Parathyroid adenoma (tissue), 2 donors: ENCODE results near the gene PABPN1.

ENCODE experiments used
- H2AFZ ChIP-seq: fragments of 300-600 bp; sonication (generic); one replicate; pipeline ENCODE4 v1.7.0; 2017; ENCODE audit warnings: antibody characterized with exemption, mild to moderate bottlenecking
- H3K27ac ChIP-seq: fragments of 300-600 bp; sonication (generic); one replicate; pipeline ENCODE4 v1.7.0; 2017
- H3K27me3 ChIP-seq: fragments of 300-600 bp; sonication (generic); one replicate; pipeline ENCODE4 v1.7.0; 2017; ENCODE audit warnings: low read length; ENCODE audit not compliant: control insufficient read depth, insufficient read depth
- H3K36me3 ChIP-seq: fragments of 300-600 bp; sonication (generic); one replicate; pipeline ENCODE4 v1.7.0; 2017; ENCODE audit warnings: low read length; ENCODE audit not compliant: control insufficient read depth, insufficient read depth
- H3K4me1 ChIP-seq: fragments of 300-600 bp; sonication (generic); one replicate; pipeline ENCODE4 v1.7.0; 2017; ENCODE audit warnings: control low read depth
- H3K4me2 ChIP-seq: fragments of 300-600 bp; sonication (generic); one replicate; pipeline ENCODE4 v1.7.0; 2017; ENCODE audit warnings: low read length
- H3K4me3 ChIP-seq: fragments of 300-600 bp; sonication (generic); one replicate; pipeline ENCODE4 v1.7.0; 2017; ENCODE audit warnings: low read depth, low read length
- H3K79me2 ChIP-seq: fragments of 300-600 bp; sonication (generic); one replicate; pipeline ENCODE4 v1.7.0; 2017; ENCODE audit warnings: control low read depth
- H3K9ac ChIP-seq: fragments of 300-600 bp; sonication (generic); one replicate; pipeline ENCODE4 v1.7.0; 2017; ENCODE audit warnings: mild to moderate bottlenecking
- H3K9me3 ChIP-seq: fragments of 300-600 bp; sonication (generic); one replicate; pipeline ENCODE4 v1.7.0; 2017; ENCODE audit warnings: low read length; ENCODE audit not compliant: control insufficient read depth
- TF ChIP-seq, protein P1 (sequence below): fragments of 300-600 bp; sonication (generic); IDR thresholded peaks from one replicate; pipeline ENCODE4 v1.7.0; 2017; ENCODE audit warnings: antibody characterized with exemption, mild to moderate bottlenecking
- donor health status: primary hyperparathyroidism.

Gene PABPN1

DNA sequence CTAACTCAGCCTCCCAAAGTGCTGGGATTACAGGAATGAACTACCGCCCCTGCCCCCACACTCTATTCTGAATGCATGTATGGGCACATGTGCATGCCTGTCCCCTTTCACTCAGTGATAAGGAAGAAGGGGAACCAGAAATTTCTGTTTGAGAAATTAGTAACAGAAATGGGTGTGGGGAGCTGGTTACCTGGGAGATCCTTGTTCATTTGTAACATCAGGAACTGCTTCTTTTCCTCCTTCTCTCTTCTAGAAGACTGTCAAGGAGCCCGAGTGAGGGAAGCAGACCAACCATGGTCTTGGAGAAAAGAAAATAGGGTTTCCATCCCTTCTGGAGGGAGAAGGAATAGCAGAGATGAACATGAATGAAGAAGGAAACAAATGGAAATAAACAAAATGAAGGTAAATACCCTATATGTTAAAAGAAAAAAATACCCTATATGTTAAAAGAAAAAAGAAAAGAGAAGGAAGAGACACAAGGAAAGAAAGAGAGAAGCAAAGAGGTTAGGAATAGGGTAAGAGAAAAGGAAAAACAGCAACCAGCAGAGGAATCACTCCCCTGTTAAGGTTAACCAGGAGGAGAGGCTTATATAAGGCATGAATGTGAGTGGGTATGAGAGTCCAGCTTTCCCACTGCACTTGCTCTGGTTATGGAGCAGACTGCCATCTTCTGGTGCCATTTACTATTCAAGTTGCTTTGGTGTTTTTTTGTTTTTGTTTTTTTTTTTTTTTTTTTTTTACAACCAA is 21.9 kb upstream of the PABPN1 start:
- H3K9me3 ChIP-seq = no peaks in the 10 kb centered on the region
- no peaks in the 10 kb centered on the region for H3K27me3 ChIP-seq
- H3K79me2 ChIP-seq = no peaks in the 10 kb centered on the region
- H3K4me3 ChIP-seq = no peak overlapping the region
- no peak overlapping the region for H2AFZ ChIP-seq
- no peaks in the 10 kb centered on the region for H3K36me3 ChIP-seq
- no peak overlapping the region for H3K4me2 ChIP-seq
- no peak overlapping the region for H3K9ac ChIP-seq
- peak overlapping the region; percentile 6 for H3K27ac ChIP-seq
- TF ChIP-seq, protein P1, sequence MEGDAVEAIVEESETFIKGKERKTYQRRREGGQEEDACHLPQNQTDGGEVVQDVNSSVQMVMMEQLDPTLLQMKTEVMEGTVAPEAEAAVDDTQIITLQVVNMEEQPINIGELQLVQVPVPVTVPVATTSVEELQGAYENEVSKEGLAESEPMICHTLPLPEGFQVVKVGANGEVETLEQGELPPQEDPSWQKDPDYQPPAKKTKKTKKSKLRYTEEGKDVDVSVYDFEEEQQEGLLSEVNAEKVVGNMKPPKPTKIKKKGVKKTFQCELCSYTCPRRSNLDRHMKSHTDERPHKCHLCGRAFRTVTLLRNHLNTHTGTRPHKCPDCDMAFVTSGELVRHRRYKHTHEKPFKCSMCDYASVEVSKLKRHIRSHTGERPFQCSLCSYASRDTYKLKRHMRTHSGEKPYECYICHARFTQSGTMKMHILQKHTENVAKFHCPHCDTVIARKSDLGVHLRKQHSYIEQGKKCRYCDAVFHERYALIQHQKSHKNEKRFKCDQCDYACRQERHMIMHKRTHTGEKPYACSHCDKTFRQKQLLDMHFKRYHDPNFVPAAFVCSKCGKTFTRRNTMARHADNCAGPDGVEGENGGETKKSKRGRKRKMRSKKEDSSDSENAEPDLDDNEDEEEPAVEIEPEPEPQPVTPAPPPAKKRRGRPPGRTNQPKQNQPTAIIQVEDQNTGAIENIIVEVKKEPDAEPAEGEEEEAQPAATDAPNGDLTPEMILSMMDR = peak; percentile 16
- peaks cover 11% of the 10 kb centered on the region for H3K4me1 ChIP-seq

DNA sequence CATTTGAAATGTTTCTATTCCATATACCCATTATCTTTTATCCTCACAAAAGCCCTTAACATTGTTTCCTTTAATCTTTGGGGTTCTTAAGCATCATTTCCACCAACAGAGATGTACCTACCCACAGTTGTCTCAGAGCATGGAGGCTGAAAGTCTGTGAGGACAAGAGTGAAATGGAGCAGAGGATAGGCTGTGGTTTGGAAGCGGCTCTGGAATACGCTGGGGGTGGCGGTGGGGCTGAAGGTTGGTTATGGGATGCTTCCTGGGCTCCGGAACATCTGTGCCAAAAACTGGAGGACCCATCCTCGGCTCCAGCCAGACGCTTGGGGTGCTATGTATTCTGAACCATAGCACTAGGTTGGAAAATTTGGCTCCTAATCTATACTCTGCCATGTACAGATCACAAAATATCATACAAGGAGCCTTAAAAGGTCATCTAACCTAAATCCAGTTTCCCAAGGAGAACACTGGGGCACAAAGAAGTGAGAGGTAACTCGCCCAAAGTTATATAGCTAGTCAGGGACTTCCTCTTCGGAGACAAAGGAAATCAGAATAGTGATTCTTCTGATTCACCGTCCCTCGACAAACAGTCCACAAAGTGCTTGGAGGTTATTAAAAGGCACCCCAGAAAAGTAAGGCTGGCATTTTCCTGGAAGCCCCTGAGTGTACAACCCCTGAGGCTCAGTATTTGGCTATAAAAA is 21.1 kb upstream of the PABPN1 start:
- Histone ChIP-seq H3K4me1 (peaks cover 10% of the 10 kb centered on the region), H3K4me3 (peak overlapping the region; percentile 70), H3K36me3 (no peaks in the 10 kb centered on the region), H2AFZ (peak overlapping the region; percentile 81), H3K27me3 (no peaks in the 10 kb centered on the region), H3K79me2 (no peaks in the 10 kb centered on the region), H3K9me3 (no peaks in the 10 kb centered on the region), H3K9ac (peak overlapping the region; percentile 55), H3K4me2 (peak overlapping the region; percentile 92), H3K27ac (peak overlapping the region; percentile 96)
- TF ChIP-seq, protein P1 = no peak

DNA sequence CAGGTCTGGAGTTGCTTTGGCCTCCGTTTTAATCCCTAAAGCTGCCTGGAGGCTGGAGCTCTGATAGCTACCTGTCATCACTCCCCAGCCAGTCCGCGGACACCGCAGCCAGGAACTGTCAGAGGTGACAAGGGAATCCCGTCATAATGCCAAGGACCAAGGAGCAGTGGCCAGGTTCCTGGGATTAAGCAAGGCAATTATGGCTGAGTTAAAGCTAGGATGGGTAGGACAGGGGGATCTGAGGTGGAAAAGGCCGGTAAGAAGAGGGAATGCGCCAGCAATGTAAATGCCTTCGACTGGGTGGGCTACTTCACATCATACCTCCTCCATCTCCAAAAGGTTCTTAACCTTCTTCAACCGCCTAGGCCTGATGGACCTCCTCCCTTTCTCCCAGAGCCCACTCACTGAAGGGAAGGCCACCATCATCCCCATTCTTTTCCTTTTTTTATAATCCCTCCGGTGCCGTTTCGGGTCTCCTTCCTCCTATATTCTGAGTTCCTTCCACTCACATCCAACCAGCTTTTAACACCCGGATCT is 20.5 kb upstream of the PABPN1 start:
- Histone ChIP-seq H3K4me1 (peaks cover 8% of the 10 kb centered on the region), H3K9me3 (no peaks in the 10 kb centered on the region), H3K4me2 (peak overlapping the region; percentile 92), H3K79me2 (no peaks in the 10 kb centered on the region), H3K4me3 (peak overlapping the region; percentile 70), H3K9ac (peak overlapping the region; percentile 55), H3K27me3 (no peaks in the 10 kb centered on the region), H3K27ac (peak overlapping the region; percentile 96), H3K36me3 (no peaks in the 10 kb centered on the region), H2AFZ (peak overlapping the region; percentile 81)
- TF ChIP-seq, protein P1 = no peak

DNA sequence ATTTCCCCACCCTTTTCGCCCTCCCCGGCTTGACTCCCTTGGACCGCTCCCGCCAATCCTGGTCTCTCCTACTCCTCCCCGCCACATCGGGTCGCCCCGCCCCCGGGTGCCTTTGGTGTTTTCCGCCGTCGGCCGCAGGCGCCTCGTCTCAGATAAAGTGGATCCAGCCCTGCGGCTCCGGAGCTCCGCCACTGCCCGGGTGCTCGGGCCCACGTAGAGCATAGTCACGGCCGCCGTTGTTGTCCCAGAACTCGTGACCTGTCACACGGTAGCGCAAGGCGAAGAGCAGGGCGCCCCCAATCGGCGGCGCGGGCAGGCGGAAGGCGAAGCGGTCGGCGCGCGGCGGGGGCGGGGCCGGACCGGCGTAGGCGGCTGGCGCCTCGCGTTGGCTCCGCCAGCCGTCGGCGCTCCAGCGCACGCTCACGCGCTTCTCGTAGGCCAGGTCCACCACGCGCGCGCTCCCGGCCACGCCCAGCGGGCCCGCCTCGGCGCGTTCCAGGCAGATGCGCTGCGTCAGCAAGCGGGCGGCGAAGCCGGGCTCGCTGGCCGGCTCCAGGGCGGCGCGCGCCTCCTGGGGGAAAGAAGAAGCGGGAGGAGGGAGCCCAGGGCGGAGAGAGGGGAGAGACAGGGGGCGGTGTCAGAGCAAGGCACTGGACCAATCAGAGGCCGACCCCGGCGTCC is 19.8 kb upstream of the PABPN1 start:
- H3K9ac ChIP-seq = peak overlapping the region; percentile 78
- no peaks in the 10 kb centered on the region for H3K27me3 ChIP-seq
- H3K4me3 ChIP-seq = peak overlapping the region; percentile 79
- H3K36me3 ChIP-seq = no peaks in the 10 kb centered on the region
- H3K27ac ChIP-seq = peak overlapping the region; percentile 96
- TF ChIP-seq, protein P1 = peak; percentile 74
- no peaks in the 10 kb centered on the region for H3K9me3 ChIP-seq
- no peaks in the 10 kb centered on the region for H3K79me2 ChIP-seq
- H3K4me2 ChIP-seq = peak overlapping the region; percentile 99
- peaks cover 11% of the 10 kb centered on the region for H3K4me1 ChIP-seq
- H2AFZ ChIP-seq = peak overlapping the region; percentile 99
